GM18508 (cell line): ENCODE measurements around the gene CISTR.

Experiments used
- ATAC-seq: cut with Tn5 transposase; IDR thresholded peaks from one replicate; pipeline ENCODE4 v1.9.1; 2021; ENCODE audit warnings: moderate number of reproducible peaks; ENCODE audit not compliant: insufficient read depth, unreplicated experiment

The CISTR gene

DNA sequence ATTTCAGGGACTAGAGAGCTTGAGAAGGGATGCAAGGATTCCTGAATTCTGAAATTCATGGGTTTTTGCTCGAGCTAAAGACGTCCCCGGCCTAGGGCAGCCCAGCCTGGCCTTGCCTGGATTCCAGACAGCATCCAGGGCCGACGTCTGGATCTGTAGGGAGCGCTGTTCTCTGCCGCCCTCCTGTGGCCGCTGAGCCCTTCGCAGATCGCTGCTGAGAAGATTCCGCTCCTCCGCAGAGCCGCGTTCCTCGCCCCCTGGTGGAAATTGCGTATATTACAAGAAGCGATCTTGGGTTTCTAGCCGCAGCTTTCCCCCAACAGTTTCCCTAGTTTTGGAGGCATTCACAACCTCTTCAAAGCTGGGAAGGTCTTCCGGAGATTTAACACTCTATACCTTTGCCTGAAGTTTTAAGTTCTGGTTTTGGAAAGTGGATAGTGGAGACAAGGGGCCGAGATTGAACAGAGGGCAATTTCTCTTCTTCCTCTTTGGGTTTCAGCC lies 5.1 kb downstream of the CISTR start:
- ATAC-seq: no peak

DNA sequence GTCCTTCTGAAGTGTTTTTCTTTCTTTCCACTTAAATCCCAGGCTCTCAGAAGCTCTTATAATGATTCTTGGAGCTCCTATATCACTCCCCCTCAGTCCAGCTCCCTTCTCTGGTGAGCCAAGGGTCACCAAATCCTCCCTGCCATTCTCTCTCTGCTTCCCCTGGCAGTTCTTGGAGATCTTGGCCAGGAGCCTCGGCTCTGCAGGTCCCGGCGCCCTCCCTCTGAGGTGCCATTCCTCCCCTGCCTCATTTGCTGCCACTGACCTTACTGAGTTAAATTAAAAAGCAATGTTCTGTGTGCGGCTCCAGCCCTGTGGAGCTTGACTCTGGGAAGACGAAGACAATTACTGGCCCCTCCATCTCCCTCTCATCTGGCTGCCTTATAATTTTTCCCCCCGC lies 7.0 kb downstream of the CISTR start:
- no peak for ATAC-seq

- ATAC-seq: no peak
These were observed 7.7 kb downstream of the CISTR start for GRCh38 chr12:53744130-53744441.

GRCh38 chr12:53743266-53744129 lies 8.3 kb downstream of the CISTR start:
- ATAC-seq: no peak

- ATAC-seq: no peak
These were observed 11.7 kb downstream of the CISTR start for GRCh38 chr12:53740130-53740491.

DNA sequence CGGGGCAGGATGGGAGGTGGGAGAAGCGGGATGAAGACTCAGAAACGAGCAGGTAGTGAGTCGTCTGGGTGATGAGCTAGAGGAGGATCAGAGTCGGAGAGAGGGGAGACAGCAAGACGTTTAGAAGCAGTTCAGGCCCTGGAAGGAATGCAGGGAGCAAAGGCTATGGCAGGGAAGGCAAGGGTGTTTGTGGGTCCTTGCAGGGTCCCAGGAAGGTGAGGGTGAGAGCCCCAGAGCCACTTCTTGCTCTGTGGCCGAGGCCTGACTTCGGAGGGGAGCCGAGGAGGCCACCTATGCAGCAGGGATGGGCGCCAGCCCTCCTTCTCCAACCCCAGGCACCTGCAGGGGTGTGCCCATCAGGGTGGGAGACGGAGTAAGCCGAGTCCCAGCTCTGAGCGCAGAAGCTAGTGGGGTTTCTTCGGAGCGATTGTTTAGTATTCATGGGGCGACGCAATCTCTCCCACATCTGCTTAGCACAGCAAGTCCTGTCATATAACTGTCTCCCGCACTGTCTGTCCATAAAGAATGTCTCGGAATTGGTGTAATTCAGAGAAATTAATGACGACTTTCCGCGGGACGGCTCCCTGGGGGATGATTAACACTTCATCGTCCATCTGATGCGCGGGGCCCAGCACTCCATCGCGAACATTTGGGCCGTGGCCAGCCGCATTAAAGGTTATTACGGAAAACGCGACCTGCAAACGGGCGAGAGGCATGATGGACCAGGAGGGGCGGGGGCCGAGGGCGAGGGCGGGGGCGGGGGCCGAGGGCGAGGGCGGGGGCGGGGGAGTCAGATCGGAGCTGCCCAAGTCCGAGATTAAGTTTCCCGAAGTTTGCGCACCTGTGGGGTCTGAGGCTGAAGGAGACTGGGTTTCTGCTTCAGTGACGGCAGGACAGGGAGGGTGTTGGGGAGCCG lies 12.3 kb downstream of the CISTR start:
- ATAC-seq: no peak

DNA sequence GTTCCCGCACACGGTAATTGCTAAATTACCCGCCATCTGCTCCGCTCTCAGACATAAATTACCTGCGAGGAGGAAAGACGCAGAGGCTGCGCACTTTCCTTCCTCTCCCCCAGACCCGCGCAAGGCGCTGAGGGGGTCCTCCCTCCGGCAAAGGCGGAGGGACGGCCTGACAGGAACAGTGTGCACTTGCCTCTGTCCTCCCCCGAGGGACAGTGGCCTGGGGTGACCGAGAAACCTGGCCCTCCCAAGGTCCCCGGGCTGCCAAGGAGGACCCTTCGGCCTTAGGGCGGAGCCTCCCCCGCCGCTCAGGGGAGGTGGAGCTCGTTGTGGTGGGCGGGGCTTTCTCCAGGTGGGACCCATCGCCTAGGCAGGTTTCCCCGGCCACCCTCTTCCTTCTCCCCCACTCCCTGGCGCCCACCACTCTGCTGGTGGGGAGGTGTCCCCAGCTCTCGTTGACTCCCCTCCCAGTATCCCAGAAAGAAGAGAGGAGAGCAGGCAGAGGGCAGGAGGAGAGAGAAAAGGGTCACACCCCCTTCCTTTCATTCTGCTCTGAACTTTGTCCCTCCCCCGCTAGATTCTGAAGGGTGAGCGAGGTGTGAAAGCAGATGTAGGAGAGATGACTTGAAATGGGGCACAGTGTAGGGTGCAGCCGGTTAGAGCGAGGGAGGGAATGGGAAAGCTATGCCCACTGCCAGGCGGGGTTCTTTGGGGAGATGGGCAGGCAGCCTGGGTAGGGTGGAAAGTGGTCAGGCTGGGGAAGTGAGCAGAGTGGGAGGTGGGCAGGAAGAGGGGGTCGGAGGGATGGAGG lies 13.2 kb downstream of the CISTR start:
- no peak for ATAC-seq

DNA sequence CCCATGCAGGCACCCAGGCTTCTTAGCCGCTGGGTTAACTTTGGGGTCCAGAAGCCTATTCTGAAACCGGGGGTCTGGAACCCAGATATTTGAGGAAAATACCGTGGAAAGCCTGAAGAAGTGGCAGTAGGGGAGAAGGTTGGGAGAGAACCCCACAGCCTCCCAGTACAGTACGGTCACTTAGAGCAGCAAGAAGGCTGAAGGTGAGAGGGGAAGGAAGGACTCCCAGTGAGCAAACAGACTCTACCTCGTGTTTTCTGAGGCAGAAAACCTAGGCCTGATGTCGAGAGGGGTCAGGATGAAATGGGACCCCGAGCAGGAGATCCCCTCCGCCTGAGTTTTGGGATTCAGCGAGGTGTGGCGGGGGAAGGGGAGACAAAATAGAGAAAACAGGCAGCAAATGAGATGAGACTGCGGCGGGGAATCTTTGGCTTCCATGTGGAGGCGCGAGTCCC lies 13.8 kb downstream of the CISTR start:
- ATAC-seq: no peak

GRCh38 chr12:53737093-53737808 lies 14.5 kb downstream of the CISTR start:
- no peak for ATAC-seq

GRCh38 chr12:53736592-53736991 lies 15.2 kb downstream of the CISTR start:
- ATAC-seq: no peak

GRCh38 chr12:53735556-53735955 lies 16.2 kb downstream of the CISTR start:
- ATAC-seq: no peak

DNA sequence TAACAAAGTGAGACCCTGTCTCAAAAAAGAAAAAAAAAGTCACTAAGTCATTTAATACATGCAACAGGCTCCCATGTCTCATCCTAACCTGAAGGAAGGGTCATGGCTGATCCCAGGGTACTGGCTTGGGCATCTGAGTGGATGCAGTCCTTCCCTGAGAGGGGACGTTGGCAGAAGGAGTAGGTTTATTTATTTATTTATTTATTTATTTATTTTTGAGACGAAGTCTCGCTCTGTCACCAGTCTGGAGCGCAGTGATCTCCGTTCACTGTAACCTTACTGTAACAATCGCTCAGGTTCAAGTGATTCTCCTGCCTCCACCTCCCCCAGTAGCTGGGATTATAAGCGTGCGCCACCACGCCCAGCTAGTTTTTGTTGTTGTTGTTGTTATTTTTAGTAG lies 17.4 kb downstream of the CISTR start:
- no peak for ATAC-seq

- ATAC-seq: no peak
These were observed 18.0 kb downstream of the CISTR start for GRCh38 chr12:53733807-53734200.

DNA sequence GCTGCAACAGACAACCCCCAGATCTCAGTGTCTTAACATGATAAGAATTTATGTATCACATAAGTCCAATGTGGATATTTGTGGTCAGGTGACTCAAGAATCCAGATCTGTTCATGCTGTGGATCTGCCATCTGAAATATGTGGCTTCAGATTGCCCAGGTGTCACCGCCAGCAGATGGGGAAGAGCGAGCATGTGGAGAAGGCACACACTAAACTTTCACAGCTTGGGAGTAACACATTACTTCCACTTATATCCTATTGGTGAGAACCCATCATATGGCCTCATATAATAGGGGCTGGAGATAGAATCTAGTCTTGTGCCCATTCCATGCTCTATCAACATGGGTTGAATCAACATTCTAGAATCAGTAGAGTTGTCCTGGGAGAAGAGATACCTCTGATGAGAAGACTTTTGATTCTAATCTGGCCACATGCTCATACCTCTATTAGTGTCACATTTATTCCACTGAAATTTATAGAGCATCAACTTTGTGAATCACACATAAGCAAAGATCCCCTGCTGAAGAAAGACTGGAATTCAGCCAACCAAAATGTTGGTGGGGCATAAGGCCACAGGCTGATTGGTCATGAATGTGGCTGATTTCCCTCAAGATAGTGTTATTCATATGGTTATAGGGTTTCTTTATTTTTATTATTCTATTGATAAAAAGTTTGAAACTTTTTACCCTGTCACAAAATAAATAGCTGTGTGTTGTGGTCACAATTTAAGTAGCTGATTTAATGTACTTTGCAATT lies 18.6 kb downstream of the CISTR start:
- ATAC-seq: no peak

DNA sequence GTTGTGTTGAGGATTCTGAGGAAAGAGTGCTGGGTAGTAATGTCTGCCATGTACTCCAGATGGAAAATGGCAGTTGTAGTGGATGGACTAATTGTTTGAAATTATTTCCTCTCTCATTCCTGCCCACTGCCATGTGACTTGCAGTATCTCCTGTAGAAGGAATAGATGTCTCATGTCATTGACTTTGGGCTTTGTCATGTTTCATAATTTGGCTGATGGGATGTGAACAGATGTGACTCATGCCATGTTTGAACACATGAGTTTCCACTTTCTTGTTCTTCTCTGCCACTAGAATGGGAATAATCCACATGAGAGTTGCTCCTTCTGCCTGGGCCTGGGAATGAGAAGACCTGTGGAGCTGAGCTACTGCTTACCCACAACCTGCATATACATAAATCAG lies 22.1 kb downstream of the CISTR start:
- no peak for ATAC-seq

- ATAC-seq: no peak
These were observed 23.6 kb downstream of the CISTR start for GRCh38 chr12:53728206-53728605.

- ATAC-seq: peak; percentile 94
These were observed 24.3 kb downstream of the CISTR start, which contains the start of gene CALCOCO1 for GRCh38 chr12:53727310-53728041. Gene CALCOCO1, minus strand, starts transcription at chr12:53727452. Its CDS starts 2,210 bp downstream, at chr12:53725242.

- ATAC-seq: no peak
These were observed 24.9 kb downstream of the CISTR start for GRCh38 chr12:53726946-53727309.
